A204.1 (cell line): ENCODE results near the gene LMAN2.
"Not testable (repeated sequence)": the region's sequence is repeated elsewhere in the genome, so short reads cannot be mapped to it uniquely, and the experiment has no call there.

ENCODE experiments used
- FAIRE-seq: peaks from 2 replicates; lab custom pipeline; 2012; peaks lifted over from hg19 to GRCh38; lab: Jason Lieb, UNC

Gene LMAN2

DNA sequence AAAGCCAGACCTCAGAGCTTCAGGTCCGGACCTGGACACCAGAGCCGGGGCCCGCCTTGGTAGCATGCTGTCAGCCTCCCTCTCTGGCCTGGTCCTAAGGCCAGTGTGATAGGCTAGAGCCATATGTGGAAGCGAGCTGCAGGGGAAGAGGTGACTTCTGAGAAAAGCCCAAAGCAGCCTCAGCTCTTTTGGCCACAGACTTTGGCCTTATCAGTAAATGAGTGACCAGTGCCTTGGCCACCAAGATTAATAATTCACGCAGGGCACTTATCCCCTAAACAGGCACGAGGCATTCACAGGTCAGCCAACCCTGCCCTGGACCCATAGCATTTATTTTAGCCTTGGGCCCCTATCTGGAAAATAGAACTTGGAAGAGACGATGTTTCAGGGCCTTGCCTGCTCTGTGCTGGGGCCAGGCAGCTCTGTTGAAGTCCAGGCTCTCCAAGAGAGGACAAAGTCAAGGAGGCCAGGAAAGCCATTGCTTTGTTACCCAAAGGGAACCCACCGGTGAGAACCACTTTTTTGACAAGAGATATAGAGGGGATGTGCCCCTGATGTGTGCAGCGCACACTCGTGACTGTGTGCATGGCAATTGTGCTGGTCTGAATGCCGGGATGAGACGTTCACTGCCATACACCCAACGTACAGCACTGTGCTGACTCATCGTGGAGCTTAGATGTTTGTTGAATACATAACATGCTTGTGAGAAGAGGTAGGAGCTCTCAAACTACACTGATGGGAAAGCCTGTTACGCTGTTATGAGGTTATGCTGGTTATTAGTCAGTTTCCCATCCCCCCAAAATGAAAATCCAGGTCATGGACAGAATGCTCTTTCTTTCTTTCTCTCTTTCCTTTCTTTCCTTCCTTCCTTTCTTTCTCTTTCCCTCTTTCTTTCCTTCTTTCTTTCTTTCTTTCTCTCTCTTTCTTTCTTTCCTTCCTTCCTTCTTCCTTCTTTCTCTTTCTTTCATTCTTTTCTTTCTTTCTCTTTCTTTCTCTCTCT is 27.7 kb upstream of the LMAN2 start:
- no peak for FAIRE-seq

DNA sequence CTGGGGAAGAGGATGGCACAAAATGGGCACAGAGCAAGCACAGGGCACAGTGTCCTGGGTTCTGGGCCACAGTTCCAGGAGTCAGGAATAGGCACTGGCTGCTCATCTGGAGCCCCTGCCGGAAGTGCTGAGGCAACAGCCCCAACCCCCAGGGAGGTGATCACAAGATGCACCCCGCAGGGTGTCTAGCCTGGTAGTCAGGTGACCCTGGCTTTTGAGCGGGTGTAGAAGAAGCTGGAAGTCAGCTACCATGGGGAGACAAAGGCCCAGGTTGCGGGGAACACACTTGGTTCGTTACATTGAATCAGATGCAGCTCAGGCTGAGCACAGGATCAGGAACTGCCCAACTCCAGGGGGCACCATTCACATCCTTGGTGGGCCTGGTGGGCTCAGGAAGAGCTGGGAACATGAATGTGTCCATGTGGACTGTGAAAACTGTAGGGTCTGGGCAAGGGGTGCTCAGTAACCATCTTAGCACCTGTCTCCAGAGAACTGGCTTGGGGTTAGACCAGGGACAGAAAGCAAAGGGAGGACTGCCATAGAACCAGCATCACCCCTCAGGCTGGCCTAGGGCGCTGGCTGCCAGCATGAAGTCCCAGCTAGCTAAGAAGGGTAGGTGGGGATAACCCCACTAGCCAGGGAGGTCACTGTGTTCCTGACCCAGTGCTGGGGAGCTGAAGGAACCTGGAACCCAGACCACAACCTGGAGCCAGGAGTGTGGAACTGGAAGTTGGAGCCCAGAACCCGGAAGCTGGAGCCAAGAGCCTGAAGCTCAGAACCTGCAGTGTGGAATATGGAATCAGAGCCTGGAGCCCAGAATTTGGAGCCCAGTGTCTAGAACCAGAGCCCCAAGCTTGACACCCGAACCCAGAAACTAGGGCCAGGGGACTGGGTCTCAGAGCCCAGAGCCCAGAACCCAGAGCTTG is 26.6 kb upstream of the LMAN2 start:
- FAIRE-seq = no peak

- no peak for FAIRE-seq
Observed at GRCh38 chr5:177376107-177376506, 24.6 kb upstream of the LMAN2 start.

DNA sequence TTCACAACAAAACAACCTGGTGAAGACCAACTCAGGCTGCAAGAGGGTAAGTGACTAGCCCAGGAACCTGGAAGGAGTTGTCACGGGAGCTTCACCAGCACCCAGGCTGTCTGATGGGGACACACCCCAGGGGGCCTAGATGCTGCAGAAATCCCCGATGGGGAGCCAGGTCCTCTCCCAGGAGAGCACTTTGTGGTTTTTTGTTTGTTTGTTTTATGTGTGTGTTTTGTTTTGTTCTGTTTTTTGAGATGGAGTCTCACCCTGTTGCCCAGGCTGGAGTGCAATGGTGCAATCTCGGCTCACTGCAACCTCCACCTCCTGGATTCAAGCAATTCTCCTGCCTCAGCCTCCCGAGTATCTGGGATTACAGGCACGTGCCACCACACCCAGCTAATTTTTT is 24.0 kb upstream of the LMAN2 start:
- not testable (repeated sequence) for FAIRE-seq

DNA sequence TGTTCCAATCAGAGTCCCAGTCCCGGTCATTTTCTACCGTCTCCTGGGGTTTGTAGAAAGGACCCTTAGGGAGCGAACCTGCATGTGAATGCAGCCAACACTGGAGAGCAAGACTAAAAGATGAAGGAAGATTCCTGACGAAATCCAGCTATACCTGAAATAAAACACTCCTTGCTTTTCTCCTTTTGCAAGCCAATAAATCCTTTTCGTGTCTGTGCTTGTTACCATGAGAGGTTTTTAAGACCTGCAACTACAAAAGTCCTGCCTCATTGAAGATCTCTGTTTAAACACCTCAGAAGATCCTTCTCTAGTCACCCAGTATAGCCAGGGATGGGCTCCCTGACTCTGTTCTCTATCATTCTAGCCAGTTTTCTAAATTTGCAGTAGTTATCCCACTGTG is 22.7 kb upstream of the LMAN2 start:
- FAIRE-seq = no peak

- no peak for FAIRE-seq
Observed at GRCh38 chr5:177373806-177374205, 22.3 kb upstream of the LMAN2 start.

DNA sequence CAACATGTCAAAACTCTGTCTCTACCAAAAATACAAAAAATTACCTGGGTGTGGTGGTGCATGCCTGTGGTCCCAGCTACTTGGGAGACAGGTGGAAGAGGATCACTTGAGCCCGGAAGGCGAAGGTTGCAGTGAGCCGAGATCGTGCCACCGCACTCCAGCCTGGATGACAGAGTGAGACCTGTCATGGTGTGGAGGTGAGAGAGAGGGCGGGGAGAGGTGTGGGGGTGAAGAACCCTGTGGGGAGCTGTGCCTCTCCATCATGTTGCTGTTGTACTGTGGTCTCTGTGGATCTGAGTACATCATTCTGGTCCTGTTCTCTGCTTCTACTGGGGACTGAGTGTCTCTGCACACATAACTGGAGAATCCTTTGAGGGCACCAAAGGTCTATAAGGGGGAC is 21.4 kb upstream of the LMAN2 start:
- FAIRE-seq = no peak

GRCh38 chr5:177372034-177372896 is 20.8 kb upstream of the LMAN2 start:
- FAIRE-seq = no peak

DNA sequence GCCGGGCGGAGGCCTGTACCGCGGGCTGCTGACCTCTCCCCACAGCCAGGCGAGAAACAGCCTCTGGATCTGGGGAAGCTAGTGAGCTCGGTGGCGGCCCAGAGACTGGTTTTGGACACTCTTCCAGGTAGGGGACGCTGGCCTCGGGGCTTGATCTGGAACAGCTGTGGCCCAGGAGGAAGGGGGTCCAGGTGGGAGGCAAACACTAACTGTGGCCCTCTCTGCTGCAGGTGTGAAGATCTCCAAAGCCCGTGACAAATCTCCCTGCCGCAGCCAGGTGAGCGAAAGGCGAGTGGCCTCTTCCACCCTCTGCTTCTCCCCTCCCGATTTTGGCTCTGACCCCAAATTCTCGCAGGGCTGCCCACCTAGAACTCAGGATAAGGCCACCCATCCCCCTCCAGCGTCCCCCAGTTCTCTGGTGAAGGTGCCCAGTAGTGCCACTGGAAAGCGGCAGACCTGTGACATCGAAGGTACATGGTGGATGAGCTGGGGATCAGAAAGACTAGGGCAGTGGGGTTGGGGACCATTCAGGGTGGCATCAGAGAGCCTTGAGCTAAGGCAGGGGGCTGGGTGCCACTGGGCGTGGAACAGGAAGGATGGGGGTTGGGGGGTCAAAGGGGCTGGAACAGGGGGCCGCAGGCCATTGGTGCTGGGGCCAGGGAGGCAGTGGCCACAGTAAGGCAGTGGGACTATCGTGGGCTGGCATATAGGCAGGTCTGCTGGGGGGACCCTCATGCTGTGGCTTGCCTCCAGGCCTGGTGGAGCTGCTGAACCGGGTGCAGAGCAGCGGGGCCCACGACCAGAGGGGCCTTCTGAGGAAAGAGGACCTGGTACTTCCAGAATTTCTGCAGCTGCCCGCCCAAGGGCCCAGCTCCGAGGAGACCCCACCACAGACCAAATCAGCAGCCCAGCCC is 19.9 kb upstream of the LMAN2 start:
- FAIRE-seq = no peak

GRCh38 chr5:177370488-177371119 is 19.1 kb upstream of the LMAN2 start:
- no peak for FAIRE-seq

DNA sequence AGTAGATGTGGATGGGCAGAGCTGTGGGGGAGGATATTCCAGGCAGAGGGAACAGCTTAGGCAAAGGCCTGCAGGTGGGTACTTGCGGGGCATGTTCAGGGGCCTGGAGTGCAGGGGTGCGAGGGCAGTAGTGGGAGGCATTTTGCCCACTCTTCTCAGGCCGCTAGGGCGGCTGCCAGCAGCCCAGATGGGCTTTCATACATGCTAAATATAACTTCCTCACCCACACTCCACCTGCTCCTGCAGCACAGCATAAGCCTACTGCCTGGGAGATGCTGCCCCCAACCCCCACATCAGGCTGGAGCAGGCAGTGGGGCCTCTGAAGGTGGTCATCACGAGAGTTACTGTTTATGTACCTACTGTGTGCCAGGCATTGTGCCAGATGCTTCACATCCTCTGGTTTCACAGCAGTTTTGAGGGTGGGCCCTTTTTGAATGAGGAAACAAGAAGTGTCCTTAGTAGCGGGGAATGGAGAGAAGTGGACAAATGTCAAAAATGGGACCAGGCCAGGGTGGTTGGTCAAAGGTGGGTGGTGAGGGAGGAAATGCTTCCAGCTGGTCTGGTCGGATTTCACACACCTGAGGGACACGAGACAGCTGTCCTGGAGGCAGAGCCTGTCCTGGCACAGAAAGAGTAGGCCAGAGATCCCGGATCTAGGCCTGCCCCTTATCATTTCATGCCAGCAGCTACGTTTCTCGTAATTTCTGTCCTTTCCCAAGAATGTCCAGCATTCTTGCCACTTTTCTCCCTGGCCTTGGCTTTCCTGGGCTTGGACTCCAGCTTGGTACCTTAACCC is 18.4 kb upstream of the LMAN2 start:
- no peak for FAIRE-seq

- no peak for FAIRE-seq
Observed at GRCh38 chr5:177368869-177369644, 17.6 kb upstream of the LMAN2 start.

- no peak for FAIRE-seq
Observed at GRCh38 chr5:177367981-177368868, 16.8 kb upstream of the LMAN2 start.

- FAIRE-seq = no peak
Observed at GRCh38 chr5:177367323-177367848, 15.9 kb upstream of the LMAN2 start.

DNA sequence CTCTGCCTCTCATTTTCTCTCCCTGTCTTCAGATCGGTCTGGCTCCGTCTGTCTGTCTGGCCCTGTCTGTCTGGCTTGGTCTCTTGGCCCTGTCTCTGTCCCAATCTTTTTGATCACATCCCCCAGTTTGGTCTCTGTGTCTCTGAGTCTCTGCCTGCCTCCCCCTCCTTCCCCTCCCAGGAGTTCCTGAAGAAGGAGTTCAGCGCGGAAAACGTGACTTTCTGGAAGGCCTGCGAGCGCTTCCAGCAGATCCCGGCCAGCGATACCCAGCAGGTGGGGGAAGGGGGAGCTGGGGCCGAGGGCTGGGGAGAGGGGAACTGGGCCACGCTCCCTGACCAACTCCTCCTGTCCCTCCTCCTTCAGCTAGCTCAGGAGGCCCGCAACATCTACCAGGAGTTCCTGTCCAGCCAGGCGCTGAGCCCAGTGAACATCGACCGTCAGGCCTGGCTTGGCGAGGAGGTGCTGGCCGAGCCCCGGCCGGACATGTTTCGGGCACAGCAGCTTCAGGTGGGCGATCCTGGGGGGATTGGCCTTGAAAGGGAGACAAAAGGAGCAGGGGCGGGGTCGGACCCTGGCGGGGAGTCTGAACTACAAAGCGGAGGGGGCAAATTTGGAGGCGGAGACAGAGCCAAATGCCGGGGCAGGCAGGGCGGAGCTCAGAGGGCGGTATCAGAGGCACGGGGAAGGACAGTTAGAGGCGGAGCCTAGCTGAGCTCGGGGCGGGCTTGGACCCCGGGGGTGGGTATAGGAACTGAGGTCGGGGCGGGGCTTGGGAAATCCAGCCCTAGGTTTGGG is 15.3 kb upstream of the LMAN2 start:
- FAIRE-seq = no peak

DNA sequence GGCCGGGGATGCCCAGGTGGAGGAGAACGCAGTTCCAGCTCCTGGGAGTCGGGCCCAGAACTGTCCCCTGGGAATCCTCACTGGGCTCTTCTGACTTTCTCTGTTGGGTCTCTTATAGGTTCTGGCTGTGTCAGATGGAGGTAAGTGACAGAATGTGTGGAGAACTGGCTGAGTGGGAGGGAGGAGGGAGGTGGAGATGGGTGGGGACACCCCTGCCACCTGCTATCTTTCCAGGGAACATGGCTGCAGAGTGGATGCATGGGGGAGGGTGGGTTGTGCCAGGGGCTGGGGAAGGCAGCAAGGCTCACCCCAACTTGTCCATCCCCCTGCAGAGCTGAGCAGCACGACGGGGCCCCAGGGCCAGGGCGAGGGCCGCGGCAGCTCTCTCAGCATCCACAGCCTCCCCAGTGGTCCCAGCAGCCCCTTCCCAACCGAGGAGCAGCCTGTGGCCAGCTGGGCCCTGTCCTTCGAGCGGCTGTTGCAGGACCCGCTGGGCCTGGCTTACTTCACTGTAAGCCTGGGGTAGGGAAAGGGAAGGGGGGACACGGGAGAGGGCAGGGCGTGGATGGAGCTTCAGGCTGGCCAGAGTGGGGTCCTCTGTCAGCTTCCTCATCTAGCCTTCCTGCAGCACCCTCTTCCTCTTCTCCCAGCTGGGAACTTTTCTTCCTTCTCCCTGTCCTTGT is 14.5 kb upstream of the LMAN2 start:
- no peak for FAIRE-seq
